NCI-H2081 treated with DMSO at 0.1 percent for 48 hours (cell line): ENCODE measurements around the gene ANKS1B.
"Not testable (repeated sequence)": the region's sequence is repeated elsewhere in the genome, so short reads cannot be mapped to it uniquely, and the experiment has no call there.

ENCODE experiments used
- DNase-seq: peaks from one replicate; lab custom pipeline; 2025; lab: John Stamatoyannopoulos, UW

Gene ANKS1B

DNA sequence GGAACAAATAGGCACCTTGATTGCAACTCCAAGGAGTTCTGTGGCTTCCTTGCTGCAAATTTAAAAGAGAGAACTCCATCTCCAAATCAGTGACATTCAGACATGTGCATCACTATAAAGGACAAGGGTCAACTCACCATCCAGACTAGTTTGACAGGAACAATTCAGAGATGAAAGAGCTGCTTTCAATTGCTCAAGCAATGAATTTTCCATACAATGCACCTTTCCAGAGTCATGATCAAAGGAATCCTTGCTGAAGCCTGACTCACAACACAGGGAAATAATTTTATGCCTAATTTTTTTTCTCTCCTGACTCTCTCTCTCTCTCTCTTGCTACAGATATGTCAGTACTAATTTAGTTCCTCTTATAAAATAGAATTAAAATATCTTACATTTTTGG lies 717.7 kb downstream of the ANKS1B start:
- no peak for DNase-seq

DNA sequence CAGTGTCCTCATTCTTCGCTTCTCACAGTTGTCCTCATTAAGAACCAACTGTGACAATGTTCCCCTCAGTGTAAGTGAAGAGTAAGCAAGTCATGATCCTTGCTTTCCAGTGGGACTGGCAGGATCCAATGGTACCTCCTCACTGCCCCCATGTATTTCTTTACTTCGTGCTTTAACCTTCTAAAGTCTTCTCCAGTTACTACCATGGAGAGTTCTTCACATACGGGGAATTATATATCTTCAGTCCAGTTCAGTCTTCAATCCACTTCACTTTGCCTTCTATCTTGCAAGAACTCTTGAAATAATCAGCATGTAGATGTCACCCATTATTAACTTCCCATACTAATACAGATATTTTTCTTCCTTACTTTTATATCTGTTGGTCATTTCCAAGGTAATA lies 719.1 kb downstream of the ANKS1B start:
- no peak for DNase-seq

DNA sequence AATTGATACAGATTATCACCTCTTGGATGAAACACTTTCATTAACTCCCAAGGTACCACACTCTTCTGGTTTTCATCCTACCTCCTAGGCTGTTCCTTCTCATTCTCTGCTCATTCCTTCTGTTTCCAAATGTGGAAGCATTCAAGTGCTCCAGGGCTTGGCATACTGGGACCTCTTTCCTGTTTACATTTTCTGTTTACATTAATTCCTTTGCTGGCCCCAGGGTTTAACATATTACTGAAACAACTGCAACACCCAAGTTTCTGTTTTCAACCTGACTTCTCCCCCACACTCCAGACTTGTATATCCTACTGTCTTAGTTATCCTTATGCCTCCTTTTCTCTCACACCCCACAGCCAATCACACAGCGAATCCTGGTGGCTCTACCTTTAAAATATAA lies 723.5 kb downstream of the ANKS1B start:
- no peak for DNase-seq

DNA sequence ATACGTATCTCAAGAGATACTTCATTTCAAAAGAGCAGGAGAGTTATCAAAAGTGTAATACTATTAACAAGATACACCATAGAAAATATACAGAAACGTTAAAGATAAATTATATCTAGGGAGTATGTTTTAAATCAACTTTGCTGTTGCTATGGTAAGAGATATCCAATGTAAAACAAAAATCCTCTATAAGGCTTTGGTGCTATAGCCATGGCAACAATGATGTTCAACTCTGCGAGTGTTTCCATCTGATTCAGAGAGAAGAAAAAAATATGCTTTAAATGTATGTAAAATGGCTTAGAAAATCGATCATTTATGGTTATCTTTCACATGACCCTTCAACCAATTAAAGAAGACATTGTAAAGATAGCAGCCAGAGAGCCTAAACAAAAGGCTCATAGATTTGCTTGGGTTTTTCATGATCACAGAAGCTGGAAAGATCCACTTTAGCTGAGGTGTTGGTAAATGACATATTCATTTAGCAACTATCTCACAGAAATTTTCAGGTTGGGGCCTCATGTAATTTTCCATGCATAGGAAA lies 724.2 kb downstream of the ANKS1B start:
- no peak for DNase-seq

DNA sequence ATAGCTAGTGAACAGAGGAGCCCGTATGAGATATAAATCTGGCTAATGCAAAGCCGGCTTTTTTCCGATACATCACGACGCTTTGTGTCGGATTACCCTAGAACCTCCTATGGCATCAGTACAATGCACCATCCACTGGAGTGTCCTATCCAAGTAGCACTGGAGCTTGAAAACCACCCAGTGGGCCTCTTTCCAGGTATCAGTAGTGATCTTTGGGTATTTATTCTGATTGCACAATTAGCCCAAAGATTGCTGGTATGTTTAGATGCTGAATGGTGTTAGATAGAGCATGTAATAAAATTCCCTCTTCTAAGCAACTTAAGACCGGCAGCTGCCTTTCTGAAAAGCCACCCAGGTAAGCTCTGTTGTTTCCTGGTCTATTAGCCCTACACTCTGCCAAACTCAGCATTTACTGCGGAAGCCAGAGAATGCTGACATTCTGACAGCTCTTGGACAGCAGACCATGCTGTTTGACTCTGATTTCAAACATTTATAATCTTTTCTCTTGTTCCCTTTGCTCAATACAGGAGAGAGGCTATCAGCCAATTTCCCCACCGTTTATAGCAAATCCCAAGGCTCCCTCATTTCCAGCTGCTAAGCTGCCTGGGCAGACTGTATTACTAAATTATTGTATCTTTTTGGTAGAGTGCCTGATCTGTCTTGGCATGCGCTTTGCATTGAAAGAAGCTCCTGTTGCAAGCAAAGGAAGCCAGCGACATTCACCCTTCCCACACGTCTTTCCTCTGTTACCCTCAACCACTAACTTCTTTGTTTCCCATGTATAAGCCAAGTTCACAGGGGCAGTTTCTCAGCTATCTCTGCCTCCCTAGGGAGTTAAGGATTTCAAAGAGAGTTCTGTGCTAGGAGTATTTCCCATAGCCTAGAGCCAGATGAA lies 725.4 kb downstream of the ANKS1B start:
- DNase-seq: no peak

DNA sequence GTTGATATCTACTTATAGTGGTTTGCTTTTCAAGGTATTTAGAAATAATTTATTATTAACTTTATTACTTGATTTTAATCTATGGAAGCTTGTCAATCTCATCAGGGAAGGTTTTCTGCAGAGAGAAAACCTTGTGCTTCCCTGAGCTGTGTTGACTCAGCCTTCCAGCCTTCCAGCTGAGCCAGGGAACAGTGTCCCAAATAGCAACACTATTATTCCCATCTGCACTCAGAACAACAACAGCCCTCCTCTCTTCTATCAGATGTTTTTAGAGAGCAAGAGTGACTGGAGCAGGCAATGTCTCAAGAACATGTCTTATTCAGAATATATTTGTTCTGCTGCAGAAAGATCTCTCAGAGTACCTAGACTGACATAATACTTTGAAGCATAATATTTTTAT lies 727.1 kb downstream of the ANKS1B start:
- no peak for DNase-seq

DNA sequence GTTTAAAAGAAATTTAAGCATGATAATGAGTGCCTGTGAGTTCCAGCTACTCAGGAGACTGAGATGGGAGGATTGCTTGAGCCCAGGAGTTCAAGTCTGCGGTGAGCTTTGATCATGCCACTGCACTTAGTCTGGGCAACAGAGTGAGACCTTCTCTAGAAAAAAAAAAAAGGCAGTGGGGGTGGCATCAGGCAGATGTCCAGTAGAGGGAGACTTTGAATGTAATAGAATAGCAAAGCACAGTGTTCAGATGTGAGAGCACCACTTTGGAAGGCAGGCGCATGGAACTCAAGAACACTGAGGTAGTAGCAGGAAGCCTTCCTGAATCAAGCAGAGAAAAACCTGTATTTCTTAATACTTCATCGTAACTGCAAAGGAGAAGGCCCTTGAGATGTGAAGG lies 731.7 kb downstream of the ANKS1B start:
- DNase-seq: no peak

DNA sequence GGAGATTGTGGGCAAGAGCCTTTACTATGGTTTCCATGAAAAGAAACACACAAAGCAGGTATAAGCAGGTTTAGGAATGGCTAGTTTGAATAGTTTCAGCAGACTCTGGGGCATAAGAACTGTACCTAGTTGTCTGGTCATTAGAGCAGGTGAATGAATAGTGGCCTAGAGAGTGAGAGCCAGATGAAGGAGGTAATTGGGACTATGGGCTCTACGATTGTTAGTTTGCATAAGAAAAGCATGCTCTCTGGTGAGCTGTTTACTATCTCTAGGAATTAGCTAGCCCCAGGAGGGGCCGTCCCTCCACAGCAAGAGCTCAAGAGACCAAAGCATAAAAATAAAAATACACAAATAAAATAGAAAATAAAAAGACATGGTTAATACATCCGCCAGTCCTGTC lies 734.6 kb downstream of the ANKS1B start:
- no peak for DNase-seq

DNA sequence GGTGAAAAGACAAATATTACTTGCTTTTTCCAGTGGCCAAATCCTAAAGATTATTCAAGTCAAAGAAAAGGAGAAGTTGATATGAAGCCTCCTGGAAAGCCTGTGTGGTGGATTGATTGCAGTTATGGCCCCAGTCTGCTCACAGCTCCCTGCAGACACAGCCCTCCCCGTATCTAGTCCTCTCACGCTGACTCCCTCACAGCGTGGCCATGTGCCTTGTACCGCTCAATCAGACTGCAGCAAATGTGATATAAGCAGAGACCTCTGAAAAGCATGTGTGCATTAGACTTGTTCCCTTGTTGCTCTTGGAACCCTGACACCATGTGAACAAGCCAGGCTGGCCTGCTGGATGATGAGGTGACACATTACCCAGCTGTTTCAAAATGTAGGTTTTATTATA lies 735.2 kb downstream of the ANKS1B start:
- DNase-seq: no peak

DNA sequence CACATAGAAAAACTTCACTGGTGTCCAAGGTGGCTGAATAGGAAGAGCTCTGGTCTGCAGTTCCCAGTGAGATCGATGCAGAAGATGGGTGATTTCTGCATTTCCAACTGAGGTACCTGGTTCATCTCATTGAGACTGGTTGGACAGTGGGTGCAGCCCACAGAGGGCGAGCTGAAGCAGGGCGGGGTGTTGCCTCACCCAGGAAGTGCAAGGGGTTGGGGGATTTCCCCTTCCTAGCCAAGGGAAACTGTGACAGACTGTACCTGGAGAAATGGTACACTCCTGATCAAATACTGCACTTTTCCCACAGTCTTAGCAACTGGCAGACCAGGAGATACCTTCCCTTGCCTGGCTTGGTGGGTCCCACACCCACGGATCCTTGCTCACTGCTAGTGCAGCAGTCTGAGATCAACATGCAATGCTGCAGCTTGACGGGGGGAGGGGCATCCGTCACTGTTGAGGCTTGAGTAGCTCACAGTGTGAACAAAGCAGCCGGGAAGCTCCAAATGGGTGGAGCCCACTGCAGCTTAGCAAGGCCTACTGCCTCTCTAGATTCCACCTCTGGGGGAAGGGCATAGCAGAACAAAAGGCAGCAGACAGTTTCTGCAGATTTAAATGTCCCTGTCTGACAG lies 746.7 kb downstream of the ANKS1B start:
- not testable (repeated sequence) for DNase-seq

DNA sequence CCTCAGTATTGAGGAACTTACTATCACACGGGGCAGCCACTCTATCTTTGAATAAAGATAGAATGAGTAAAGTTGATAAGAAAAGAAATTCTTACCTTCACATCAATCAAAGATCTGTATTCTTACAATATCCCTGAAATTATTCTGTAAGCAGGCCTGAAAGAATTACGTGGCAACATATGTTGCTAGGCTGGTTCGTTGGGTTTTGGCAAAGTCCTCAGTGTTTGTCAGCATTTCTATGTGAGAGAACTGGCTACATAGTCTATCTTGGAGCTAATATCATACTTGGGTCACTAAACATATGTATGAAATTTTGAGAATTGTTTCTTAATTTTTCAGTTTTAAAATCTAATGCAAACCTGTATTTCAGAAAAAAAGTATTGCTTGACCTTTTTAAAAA lies 749.4 kb downstream of the ANKS1B start:
- DNase-seq: no peak

DNA sequence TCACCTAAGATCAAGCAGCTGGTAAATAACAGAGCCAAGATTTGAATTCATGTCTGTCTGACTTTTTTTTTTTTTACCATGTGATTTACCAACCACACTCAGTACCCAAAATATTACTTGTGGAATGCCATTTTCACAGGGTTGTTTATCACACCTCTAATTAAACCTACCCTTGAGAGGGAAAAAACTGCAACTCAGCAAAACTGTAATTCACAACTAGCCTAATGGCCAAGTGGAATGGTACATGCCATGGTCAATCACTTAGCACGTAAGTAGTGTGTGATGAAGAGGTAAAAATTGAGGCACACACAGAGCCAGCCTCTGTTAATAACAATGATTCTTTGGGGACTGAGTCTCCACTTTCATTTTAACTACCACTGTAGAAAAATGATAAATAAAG lies 750.0 kb downstream of the ANKS1B start:
- no peak for DNase-seq

DNA sequence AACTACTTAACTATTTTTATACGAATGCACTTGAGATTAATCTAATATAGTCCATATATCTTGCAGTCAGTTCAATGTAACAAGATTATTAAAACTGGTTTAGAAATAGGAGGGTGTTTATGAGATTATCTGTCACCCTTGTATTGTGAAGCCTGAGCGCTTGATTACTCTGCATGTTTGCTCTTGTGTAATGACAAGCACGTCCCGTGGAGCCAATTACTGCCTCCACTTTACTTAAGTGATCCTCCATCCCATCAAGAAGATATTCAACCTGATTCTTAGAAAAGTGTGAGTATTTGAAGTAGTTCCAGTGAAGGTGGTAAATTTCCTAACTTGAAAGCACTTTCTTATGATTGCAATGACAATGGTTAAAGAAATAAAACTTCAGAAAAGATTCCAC lies 752.4 kb downstream of the ANKS1B start:
- peak; percentile 12 for DNase-seq

DNA sequence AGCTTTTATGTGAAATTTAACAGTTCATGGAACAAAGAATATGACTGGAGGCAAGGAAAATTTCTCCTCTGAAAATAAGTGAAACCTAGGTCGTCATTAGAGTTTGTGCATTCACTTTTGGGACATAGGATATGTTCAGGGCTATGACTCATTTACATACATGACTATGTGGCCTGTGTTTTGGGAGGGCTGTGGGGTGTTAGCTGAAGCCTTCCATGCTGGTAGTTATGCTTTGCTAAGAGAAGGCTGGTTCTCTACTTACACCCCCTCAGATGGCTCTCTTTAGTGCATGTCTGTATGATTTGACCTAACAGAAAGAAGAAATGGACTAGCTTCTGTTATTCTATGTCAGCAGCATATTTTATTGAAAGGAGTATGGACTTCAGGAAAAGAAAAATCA lies 753.7 kb downstream of the ANKS1B start:
- DNase-seq: no peak

DNA sequence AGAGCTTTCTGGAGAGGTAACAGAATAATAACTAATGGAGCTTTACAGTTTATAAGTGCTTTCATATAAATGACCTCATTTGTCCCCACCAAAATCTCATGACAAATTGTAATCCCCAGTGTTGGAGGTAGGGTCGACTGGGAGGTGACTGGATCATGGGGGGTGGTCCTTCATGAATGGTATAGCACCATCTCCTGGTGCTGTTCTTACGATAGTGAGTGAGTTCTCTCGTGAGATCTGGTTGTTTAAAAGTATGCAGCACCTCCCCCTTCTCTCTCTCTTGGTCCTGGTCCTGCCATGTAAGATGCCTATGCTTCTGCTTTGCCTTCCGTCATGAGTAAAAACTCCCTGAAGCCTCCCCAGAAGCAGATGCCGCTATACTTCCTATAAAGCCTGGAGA lies 760.5 kb downstream of the ANKS1B start:
- DNase-seq: no peak

DNA sequence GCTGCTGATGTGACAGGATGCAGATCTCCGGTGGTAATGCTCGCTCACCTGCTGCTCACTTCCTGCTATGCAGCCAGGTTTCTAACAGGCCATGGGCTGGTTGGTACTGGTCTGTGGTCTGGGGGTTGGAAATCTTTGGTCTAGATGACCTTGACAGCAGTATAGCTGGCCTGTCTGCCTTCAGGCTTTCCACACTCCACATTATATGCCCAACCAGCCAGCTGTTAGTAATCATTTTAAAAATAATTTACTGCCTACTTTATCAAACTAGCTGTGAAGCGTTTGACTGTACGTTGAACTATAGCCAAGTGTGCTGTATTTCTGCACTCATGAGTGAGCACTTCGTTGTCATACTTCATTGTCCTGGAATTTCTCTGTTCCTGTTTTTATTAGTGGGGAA lies 761.2 kb downstream of the ANKS1B start:
- DNase-seq: no peak

DNA sequence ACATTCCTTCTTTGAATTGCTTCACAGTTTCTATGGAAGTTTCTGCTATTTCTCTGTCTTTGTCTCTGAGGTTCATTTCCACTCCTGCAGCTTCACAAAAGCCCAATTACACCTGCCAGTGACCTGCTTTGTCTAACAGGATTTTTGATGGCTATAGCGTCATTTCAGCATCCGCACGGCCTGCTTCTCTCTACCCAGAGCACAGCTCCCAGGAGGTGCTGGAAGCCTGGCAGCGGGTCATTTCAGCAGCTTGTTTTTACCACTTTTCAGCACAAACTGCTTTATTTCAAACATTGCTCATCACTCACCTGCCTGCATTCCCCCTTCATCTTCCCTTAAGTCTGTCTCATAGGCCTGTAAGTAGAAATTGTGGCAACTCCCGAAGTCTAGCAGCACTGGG lies 771.7 kb downstream of the ANKS1B start:
- DNase-seq: no peak

DNA sequence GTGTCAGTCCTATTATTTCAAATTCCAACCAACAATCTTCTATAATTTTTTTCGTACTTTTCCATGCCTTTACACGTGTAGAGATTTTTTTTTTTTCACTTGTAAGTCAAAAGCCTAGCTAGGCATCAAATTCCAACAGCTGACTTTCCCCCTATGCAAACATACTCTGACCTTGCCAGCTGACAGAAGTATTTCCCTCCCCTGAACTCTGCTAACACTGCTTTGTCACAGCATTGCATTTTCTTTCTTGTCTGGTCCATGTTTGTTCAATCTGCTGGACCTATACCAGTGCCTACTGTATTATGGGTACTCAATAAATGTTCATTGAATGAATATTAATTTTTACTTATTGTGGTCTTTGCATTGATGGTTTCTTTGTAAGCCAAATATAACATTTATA lies 772.5 kb downstream of the ANKS1B start:
- no peak for DNase-seq

DNA sequence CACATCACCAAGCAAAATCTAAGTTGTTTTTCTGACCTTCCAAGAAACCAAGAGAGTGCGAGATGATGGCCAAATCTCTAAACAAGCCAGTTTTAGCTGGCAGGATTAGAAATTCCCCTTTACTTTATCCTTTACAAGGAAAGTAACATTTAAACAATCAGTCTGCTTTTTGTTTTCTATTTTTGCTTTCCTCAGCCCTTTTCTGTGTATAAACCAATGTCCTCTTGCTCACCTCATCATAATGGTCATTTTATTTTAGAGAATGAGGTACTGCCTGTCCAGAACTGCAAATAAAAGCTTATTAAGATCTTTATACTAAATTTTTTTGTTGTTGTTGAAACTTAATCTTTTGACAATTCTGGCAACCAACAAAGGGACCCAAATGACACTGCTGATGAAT lies 779.6 kb downstream of the ANKS1B start:
- DNase-seq: no peak

DNA sequence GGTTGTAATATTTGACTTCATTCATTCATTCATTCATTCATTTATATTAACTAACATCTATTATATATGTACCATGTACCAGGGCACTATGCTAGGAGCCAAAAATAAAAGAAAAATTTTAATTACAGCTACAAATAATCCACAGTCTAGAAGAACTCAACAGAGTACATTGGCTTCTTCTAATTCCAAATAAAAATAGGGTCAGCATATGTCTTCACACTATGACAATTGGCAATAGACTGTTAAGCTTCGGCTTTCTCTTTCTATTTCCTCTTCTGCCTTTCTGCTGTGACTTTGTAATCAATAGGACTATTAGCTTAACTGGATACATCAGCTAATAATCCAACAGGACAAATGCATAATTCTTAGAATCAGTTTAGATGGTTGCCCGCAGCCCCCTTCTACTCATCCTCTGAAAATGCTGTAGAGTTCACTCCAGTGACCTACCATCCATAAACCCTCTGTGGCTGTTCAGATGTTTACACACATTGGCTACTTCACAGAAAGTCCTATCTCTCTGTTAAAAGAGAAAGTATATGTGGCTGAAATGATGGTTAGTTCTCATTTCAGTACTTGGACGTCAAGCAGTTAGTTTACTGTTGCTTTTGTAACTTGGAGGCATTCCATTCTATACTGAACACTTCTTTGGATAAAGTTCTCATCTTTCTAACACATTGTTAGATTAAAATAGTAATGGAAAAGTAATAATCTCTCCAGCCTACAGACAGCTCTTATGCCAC lies 782.7 kb downstream of the ANKS1B start:
- no peak for DNase-seq

DNA sequence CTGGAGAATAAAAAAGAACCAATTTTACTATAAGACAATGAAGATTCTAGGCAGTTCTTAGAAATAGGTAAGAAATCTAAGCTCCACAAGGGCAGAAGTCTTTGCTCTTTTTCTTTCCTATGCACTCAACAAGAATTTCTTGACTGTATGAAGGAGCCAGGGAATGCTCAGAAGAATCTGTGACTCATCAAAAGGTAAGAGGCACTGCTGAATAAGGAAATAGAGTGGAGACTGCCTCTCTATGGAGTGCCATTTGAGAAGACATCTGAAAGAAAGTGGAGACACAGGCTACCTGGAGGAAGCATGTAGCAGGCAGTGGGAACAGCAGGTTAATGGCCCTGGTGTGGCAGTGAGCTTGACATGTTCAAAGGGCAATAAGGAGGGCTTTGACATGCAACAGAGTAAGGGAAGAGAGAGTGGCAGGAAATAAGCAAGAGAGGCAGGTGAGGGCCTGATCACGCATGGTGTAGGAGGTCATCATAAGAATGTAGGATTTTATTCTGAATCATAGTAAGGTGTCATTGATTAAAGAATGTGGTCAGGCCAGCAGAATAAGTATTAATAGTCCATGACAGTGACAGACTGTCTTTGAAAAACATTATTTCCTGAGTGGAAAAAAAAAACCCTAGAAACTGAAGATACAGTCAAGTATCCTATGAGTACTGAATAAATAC lies 783.9 kb downstream of the ANKS1B start:
- DNase-seq: no peak

DNA sequence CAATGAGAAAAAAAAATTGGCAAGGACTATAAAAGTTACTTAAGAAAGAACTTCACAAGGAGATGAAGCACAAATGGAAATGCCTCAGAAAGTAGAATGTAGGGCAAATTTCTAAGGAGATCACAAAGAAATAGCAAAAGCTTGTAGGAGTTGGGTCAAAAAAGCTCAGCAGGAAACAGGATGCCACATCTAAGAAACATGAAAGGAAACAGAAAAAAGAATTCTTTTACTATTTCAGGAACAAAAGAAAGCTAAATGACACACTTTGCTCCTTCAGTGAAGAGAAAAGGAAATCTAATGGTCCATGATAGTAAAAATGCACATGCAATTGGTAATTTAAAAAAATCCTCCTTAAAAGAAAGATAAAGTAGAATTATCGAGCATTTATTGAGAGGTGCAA lies 789.3 kb downstream of the ANKS1B start:
- no peak for DNase-seq
